Gastroesophageal sphincter (tissue), 3 donors: ENCODE data around the gene SLC13A4.

Experiments used
- CTCF ChIP-seq, 4 experiments: fragments of 200-600 bp in 2 of 4; fragments of 450-650 bp in 2 of 4; sonication (generic) in 1 of 4; IDR thresholded peaks; one replicate each; pipeline ENCODE4 v1.5.1; 2017 to 2019; ENCODE audit warnings: antibody characterized with exemption in 4 of 4, mild to moderate bottlenecking in 2 of 4, moderate library complexity in 2 of 4
- POLR2A ChIP-seq, 2 donors: fragments of 450-650 bp; IDR thresholded peaks; one replicate each; pipeline ENCODE4 v1.6.1; 2017; ENCODE audit warnings: antibody characterized with exemption in 2 of 2, mild to moderate bottlenecking in 2 of 2, moderate library complexity in 1 of 2
- POLR2AphosphoS5 ChIP-seq: sonication (generic); formaldehyde crosslinking; IDR thresholded peaks from one replicate; pipeline ENCODE4 v1.6.1; 2017; ENCODE audit warnings: antibody characterized with exemption

GRCh38 chr7:135684136-135684535, 43.9 kb downstream of the SLC13A4 start:
- no peak for TF ChIP-seq POLR2A (IDR thresholded peaks at IDR 0.05)
- TF ChIP-seq CTCF (IDR thresholded peaks at IDR 0.05): no peak
- no peak for TF ChIP-seq POLR2AphosphoS5
